HG02610 (cell line): ENCODE data around the gene OLR1.
A peak's percentile ranks its signal among the peaks of the same experiment; 100 is the strongest.
"Not testable (repeated sequence)": the region's sequence is repeated elsewhere in the genome, so short reads cannot be mapped to it uniquely, and the experiment has no call there.

Experiments
- ATAC-seq: cut with Tn5 transposase; IDR thresholded peaks from one replicate; pipeline ENCODE4 v1.9.1; 2021; ENCODE audit warnings: mild to moderate bottlenecking, moderate library complexity; ENCODE audit not compliant: unreplicated experiment

The OLR1 gene

DNA sequence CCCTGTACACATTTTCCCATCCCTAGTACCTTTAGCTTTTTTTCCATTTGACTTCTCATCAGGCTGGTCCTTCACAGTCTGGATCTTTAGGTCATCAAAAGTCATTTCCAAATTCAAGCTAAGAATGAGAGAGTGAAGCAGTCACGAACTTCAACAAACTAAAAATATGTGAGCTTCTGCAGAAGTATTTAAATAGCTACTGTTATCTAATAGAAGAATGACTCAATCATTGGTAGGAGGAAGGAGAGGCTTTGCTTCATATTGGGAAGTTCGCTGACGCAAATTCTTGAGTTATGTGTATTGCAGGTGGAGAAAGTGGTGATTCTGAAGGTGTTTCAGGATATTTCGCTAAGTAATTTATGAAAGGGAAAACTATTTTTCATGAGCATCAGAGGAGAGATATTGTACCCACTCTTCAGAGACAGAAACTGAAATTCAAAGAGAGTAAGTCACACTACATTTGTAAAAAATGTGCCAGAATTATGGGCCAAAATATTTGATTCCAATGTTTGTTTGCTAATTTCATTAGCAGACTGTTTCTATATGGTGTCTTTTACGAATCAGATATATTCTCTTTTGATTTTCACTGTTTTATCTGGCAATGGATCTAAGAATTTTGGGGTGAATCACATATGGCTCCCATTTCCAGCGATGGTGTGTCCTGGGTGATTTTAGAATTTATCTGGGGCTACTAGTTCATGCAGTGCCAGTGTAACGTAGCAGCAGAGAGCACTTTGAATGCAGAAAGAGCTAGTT, at the start of gene OLR1:
TSS of gene OLR1 (minus strand) at position 160 of the 756 bp plus-strand sequence. CDS start at position 105, 55 bp downstream.
- no peak for ATAC-seq

DNA sequence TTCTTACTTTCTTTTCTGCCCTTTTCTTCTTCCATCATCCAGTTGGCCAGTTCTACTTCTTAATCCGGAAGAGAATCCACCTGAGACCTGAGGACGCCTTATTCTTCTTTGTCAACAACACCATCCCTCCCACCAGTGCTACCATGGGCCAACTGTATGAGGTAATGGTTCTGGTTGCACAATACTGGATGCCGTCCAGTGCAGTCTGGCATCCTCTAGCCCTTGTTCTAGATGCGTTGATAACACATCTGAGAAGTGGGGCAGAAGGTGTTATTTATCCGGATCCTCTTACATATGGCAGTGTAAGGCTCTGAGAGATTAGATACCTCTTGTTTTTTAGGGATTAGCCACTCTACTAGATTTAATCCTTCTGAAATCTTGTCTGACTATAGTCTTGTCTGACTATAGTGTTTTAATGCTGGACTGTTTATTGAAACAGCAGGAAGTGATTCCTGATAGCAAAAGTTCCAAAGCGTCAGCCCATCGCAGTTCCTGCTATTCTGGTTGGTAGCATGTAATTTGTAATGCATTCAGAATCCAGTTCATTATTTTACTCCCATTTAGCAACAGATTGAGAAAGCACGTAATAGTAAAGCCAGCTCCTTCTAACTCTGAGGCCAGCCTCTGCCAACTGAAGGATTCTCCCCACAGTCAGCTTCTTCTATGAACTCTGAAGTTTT, 48.6 kb upstream of the OLR1 start:
- ATAC-seq = no peak

DNA sequence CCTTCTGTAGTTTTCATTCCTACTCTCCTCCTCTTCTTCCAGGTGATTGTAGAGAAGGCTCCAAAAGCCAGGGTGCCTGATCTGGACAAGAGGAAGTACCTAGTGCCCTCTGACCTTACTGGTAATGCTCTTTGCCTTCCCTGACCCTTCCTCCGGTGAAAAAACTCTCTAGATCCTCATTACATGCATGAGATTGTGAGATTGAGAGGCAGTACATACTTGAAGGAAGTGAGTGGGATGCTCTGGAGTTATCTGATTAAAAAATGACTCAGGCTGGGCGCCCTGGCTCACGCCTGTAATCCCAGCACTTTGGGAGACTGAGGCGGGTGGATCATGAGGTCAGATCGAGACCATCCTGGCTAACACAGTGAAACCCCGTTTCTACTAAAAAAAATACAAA, 46.1 kb upstream of the OLR1 start:
- no peak for ATAC-seq

DNA sequence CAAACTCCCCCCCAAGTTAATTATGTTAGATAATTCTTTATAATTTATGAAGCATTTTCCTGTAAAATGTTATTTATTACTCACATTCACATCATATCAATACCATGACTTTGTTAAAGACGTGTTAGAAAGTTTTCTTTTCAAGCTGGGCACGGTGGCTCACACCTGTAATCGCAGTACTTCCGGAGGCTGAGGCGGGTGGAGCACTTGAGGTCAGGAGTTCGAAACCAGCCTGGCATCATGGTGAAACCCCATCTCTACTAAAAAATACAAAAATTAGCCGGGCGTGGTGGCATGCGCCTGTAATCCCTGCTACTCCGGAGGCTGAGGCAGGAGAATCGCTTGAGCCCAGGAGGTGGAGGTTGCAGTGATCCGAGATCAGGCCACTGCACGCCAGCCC, 44.0 kb upstream of the OLR1 start:
- not testable (repeated sequence) for ATAC-seq

DNA sequence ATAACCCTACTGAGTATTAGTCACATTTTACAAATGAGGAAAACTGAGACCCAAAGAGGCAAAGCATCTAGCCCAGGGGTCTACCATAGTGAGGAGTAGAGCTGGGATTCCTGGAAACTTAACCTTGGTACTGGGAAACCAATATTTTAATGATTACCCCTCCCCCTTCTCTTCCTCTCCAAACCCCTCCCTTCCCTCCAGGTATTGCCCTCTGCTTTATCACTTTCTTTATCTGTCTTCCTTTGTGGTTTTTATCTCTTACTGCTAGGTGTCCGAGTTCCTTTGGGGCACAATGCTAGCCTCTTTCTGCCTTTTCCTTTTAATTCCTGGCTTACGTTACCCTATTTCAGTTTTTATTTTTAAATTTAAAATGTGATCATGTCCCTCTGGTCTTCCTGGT, 43.5 kb upstream of the OLR1 start:
- no peak for ATAC-seq

DNA sequence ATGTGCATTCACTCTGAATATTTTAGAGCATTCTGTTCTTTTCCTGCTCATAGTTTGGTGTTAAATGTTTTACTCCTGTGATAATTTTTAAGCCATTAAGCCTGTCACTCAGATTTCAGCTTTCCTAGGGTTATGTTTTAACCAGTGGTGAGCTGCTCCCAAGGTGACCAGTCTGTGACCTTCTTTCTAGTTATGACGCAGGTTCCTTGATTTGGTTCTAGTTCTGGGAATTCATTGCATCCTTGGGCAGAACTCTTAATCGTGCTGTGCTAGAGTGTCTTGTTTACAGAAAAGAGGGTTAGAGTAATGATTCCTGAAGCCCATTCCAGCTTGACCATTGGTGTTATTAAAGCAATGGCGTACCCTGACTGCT, 42.9 kb upstream of the OLR1 start:
- ATAC-seq = no peak

DNA sequence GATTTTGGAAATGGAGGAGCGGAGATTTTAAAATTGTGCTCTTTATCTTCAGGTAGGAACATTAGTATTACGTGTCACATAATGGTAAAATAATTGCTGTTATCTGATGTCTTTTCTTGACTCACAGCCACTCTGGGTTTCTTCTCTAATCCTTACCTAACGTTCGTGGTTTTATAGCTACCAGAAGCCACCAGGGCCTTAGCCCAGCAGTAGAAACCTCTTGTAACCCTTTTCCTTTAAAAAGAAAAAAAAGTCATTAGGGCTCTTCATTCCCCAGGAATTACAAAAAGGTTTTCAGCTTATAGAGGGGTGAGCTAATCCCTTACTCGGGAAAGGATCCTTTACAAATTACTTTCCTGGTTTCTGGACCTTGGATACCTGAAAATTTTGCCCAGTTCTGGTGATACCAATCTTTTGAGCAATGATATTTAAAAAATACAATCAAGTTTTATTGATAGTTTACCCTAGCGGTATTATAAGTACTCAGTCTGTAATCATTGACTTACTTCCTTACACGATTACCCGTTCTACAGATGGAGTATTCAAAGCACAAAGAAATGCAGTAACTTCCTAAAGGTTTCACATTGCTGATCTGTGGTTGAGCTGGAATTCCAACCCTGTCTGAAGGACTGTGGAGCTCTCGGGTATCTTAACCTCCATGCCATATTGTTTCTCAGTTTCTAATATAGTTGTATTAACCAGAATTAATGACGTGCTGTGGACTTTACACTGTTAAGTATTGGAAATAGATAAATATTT, 42.4 kb upstream of the OLR1 start:
- no peak for ATAC-seq

DNA sequence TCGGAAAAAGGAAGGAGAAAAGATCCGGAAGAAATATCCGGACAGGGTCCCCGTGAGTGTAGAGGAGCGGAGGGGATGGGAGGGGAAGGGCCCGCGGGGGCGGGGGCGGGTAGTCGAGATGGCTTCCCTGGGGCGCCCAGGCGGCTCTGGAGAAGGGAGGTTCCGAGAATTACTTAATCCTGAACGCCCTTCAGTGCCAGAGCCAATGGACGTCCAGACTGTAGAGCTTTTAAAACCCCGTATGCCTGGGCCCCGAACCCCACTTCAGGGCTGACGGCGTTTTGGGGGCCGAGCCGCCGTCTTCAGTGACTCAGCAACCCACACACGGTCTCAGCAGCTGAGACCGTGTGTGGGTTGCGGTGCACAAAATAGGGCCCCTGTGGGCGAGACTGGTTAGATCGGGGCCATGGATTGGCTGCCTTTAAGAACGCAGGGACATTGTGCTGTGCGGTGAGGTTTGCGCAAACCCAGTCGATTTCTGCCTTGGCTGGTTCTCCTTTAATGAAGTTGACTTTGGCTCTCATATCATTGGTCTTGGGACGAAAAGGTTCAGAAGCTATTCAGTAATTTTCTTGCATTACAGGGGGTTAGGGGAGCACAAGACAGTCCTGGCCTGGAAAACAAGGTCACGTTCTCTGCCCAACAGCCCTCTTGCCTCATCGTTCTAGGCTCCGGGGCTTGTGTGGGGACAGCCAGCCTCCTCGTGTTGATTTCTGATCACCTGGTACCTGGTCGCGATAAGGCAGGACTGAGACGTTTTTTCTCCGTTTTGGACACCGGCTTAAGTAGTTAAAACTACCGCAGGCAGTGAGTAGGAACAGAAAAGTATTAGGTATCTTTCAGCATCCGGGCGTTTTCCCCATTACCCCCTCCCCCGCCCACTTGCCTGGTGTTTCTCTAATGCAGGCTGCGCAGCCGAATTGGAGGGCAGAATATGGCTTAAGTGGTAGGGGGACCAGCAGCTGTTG, 41.5 kb upstream of the OLR1 start:
- peak; percentile 63 for ATAC-seq

DNA sequence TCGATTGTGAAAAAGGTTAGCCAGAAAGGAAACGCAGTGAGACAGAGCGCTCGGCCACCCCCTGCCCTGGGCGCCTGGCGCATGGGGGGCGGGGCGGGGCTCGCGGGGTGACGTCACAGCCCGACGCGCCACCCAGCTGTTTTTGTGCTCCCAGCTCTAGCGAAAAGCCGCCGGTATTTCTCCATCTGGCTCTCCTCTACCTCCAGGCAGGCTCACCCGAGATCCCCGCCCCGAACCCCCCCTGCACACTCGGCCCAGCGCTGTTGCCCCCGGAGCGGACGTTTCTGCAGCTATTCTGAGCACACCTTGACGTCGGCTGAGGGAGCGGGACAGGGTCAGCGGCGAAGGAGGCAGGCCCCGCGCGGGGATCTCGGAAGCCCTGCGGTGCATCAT, 40.8 kb upstream of the OLR1 start, which contains the start of gene GABARAPL1:
TSS of gene GABARAPL1 (plus strand) at position 139 of the 393 bp plus-strand sequence. CDS start at position 392, 253 bp downstream.
- peak; percentile 58 for ATAC-seq

DNA sequence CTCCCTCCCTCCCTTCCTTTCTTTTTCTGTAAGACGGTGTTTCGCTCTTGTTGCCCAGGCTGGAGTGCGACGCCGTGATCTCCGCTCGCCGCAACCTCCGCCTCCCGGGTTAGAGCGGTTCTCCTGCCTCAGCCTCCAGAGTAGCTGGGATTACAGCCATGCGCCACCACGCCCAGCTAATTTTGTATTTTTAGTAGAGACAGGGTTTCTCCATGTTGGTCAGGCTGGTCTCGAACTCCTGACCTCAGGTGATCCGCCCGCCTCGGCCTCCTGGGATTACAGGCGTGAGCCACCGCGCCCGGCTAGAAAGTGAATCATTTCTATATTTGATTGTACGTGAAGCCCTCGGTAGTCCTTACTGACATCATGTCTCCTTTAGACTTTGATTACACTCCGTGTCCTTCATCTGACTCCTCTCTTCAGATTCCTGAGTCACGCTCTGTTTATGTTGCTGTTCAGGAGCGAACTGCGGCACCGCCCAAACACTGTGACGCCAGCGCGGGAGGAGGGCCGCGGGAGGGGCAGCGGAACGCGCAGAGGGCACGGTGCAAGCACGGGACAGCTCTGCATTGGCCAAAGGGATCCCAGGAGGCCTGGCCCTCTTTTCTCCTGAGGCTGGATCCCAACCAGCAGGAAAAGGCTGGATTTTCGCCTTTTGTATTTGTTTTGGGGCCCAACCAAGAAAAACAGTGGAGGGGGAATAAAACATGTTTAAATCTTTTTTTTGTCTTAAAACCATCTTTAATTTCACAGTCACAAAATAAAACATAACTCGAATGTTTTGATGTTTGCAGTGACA, 40.2 kb upstream of the OLR1 start:
- peak; percentile 62 for ATAC-seq

DNA sequence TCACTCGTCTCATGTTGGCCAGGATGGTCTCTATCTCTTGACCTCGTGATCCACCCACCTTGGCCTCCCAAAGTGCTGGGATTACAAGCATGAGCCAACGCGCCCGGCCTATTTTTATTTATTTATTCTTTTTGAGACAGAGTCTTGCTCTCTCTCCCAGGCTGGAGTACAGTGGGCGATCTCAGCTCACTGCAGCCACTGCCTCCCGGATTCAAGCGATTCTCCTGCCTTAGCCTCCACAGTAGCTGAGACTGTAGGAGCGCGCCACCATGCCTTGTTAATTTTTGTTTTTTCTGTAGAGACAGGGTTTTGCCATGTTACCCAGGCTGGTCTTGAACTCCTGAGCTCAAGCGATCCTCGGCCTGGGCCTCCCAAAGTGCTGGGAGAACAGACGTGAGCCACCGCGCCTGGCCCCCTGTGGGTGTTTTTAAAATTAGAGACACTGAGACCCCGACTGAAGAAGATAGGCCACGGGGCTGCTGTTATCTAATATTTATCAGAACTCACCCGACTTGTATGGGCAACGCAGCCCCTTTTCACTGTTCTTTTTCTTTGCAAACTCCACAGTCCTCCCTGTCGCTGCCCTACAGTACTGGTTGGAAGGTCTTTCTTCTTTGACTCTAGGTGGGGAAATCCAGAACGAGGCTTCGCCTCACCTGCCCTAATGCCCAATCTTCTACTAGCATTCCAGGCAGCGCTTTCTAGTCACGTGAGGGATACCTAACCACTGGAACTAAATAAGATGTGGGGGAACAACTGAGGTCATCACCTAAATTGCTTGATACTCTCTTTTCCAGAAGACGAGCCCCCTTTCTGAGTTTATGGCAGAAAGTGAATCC, 39.4 kb upstream of the OLR1 start:
- ATAC-seq = no peak

DNA sequence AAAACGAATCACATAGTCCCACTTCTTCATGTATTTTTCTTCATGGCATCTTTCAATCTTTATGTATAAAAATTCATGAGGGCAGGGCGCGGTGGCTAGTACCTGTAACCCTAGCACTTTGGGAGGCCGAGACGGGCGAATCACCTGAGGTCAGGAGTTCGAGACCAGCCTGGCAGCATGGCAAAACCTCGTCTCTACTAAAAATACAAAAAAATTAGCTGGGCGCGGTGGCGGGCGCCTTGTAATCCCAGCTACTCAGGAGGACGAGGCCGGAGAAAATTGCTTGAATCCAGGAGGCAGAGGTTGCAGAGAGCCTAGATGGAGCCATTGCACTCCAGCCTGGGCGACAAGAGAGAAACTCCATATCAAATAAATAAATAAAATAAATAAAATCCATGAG, 38.3 kb upstream of the OLR1 start:
- ATAC-seq = no peak

DNA sequence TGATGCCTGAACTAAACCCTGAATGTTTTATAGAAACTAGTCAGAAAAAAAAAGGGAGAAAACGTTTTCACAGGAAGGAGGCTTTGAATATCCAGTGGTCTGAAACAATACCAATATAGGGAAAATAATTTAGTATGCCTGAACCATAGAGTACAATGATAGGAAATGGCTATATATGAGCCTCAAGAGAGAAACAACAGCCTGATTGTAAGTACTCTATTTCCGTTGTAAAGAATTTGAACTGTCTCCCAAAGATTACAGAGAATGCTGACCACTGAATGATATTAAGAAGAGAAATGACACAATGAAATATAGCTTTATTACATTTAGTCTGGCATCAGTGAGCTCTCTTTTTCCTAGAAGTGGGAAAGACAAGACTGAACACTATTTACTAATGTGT, 35.2 kb upstream of the OLR1 start:
- no peak for ATAC-seq

DNA sequence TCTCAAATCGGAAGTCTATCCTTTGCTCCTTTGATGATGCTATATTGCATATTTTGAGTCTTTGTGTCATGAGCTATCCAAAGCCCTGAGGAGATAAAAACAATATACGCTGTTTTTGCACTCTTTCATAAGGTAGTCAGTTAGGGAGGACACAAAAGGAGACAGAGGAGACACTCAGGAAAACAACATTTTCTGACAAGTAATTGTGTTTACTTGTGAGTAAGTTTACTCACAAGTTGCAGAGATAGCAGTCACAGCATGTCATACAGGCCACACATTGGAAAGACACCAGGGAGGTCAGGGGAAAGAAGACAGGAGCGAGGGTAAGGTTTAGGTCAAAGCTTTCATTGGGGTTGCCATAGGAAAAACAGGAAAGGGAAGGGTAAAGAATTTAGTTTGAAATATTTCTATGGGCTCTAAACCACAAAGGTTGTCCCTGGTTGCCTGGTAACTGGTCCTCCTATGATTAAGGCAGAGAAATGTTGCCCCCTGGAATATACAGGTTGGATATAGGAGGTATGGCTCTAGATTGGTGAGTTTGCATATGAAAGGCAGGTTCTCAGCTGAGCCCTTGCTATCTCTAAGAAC, 33.4 kb upstream of the OLR1 start:
- no peak for ATAC-seq

DNA sequence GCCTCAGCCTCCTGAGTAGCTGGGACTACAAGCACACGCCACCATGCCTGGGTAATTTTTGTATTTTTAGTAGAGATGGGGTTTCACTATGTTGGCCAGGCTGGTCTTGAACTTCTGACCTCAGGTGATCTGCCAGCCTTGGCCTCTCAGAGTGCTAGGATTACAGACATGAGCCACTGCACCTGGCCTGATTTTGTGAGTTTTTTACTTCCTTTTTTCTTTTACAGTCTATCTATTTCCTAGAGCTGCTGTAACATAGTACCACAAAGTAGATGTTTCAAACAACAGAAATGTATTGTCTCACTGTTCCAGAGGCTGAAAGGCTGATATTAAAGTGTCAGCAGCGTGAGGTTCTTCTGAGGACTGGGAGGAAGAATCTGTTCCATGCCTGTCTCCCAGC, 32.6 kb upstream of the OLR1 start:
- ATAC-seq = not testable (repeated sequence)

DNA sequence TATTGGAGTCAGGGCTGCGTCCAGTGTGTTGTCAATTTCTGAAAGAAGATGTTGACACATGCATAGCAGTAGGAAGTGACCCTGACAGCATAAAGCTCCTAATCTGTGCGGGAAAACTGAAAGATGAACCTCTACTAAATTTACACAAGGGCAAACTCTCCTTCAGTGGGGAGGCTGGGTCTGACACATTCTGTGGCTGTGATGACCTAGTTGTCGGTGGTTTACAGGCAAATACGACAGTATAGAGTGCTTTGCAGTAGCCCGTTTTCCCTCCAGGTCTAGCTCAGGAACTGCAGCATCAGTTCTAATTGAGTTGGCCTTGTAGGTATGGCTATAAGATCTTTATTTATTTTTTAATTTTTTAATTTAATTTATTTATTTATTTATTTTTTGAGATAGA, 25.9 kb upstream of the OLR1 start:
- no peak for ATAC-seq

DNA sequence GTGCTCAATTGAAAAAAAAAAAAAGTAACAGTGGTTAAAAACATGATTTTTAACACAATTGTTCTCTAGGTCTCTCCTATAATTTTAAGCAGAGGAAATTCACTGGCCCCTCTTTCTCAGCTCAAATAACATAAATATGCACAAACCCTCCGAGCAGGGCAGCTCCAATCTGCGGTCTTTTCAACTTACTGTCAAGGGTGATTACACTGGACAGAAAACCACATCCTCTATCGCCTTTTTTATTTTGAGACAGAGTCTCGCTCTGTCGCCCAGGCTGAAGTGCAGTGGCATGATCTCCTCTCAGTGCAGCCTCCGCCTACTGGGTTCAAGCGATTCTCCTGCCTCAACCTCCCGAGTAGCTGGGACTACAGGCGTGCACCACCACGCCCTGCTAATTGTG, 24.3 kb upstream of the OLR1 start:
- ATAC-seq = peak; percentile 81

DNA sequence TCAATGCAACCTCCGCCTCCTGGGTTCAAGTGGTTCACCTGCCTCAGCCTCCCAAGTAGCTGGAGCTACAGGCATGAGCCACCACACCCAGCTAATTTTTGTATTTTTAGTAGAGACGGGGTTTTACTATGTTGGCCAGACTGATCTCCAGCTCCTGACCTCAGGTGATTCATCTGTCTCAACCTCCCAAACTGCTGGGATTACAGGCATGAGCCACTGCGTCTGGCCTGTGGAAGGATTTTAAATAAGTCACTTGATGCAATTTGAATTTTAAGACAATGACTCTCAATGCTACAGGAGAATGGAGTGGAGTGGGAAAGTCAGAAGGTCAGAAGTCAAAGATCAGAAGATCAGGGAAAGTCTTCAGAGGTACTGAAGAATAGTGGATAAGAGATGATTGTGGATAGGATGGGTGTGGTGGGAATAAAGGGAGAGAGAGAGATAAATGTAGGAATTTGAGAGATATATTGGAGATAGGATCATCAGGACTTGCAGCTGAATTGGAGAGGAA, 22.3 kb upstream of the OLR1 start:
- no peak for ATAC-seq
